ENCODE data around the gene GPR139.

GPR139 gene

GRCh38 chr16:19994466-19995170 lies 79.1 kb downstream of the GPR139 start:
- TF ChIP-seq NFIC (IDR thresholded peaks at IDR 0.05) (no peak), YY1 (IDR thresholded peaks at IDR 0.05; ENCODE audit: low read depth) (no peak), USF1 (IDR thresholded peaks at IDR 0.05) (no peak), REST (IDR thresholded peaks at IDR 0.05; ENCODE audit: low read depth) (no peak), TEAD4 (IDR thresholded peaks at IDR 0.05) (no peak), MAX (IDR thresholded peaks at IDR 0.05) (no peak), TAF1 (IDR thresholded peaks at IDR 0.05; ENCODE audit: low read depth) (no peak), RAD21 (IDR thresholded peaks at IDR 0.05; ENCODE audit: low read depth) (no peak), ZBTB7A (IDR thresholded peaks at IDR 0.05; ENCODE audit: low read depth) (no peak), EGR1 (IDR thresholded peaks at IDR 0.05) (no peak), CREB1 (IDR thresholded peaks at IDR 0.05; ENCODE audit: low read depth) (no peak)

GRCh38 chr16:19991614-19992013 lies 82.1 kb downstream of the GPR139 start:
- TF ChIP-seq FOXM1 (IDR thresholded peaks at IDR 0.05; ENCODE audit: borderline replicate concordance, low read depth) (no peak), TCF12 (IDR thresholded peaks at IDR 0.05; ENCODE audit: low read depth) (no peak), TAF1 (IDR thresholded peaks at IDR 0.05; ENCODE audit: low read depth) (no peak), REST (IDR thresholded peaks at IDR 0.05; ENCODE audit: low read depth) (no peak), TEAD4 (IDR thresholded peaks at IDR 0.05) (no peak), MAX (IDR thresholded peaks at IDR 0.05) (no peak), ZBTB7A (IDR thresholded peaks at IDR 0.05; ENCODE audit: low read depth) (no peak), CREB1 (IDR thresholded peaks at IDR 0.05; ENCODE audit: low read depth) (no peak), EP300 (IDR thresholded peaks at IDR 0.05; ENCODE audit: borderline replicate concordance) (no peak), CEBPB (IDR thresholded peaks at IDR 0.05) (no peak), NFIC (IDR thresholded peaks at IDR 0.05) (no peak), USF1 (IDR thresholded peaks at IDR 0.05) (no peak)

- 0 out of 2 replicates have a peak, but pooled peaks have one; percentile 23 for TF ChIP-seq USF1 (IDR thresholded peaks at IDR 0.05)
- no peak for TF ChIP-seq YY1 (IDR thresholded peaks at IDR 0.05; ENCODE audit: low read depth)
- no peak for TF ChIP-seq REST (IDR thresholded peaks at IDR 0.05; ENCODE audit: low read depth)
Observed at GRCh38 chr16:19984135-19984534, 89.6 kb downstream of the GPR139 start.

All from Ishikawa (cell line).